Neutrophil (primary cell): Measurements from ENCODE around the gene FHAD1.

ENCODE experiments used
- H3K27ac ChIP-seq: fragments of 200-600 bp; sonication (generic); 2 replicates; pipeline ENCODE4 v1.5.1; 2016; ENCODE audit warnings: mild to moderate bottlenecking, moderate library complexity
- H3K27me3 ChIP-seq: fragments of 200-600 bp; sonication (generic); 2 replicates; pipeline ENCODE4 v1.6.0; 2016; ENCODE audit warnings: mild to moderate bottlenecking
- H3K36me3 ChIP-seq: fragments of 200-600 bp; sonication (generic); 2 replicates; pipeline ENCODE4 v1.5.1; 2017
- H3K4me1 ChIP-seq, 2 experiments: fragments of 200-600 bp in 1 of 2; sonication (generic) in 1 of 2; 1 replicate in 1 of 2; 2 replicates in 1 of 2; pipeline versions ENCODE4 v1.5.1 to v1.6.1; 2013 to 2016; ENCODE audit warnings: low read depth in 1 of 2, low read length in 1 of 2, mild to moderate bottlenecking in 1 of 2, moderate library complexity in 1 of 2; ENCODE audit not compliant: control insufficient read depth in 1 of 2, insufficient read depth in 1 of 2
- H3K4me3 ChIP-seq, 2 experiments: fragments of 200-600 bp in 1 of 2; sonication (generic) in 1 of 2; 1 replicate in 1 of 2; 2 replicates in 1 of 2; pipeline ENCODE4 v1.5.1; 2013 to 2016; ENCODE audit warnings: low read depth in 1 of 2, low read length in 1 of 2, mild to moderate bottlenecking in 1 of 2, moderate library complexity in 1 of 2
- H3K9me3 ChIP-seq: fragments of 200-600 bp; sonication (generic); 2 replicates; pipeline ENCODE4 v1.5.1; 2016
- TF ChIP-seq, protein P1 (sequence below): fragments of 200-600 bp; sonication (generic); IDR thresholded peaks from 2 replicates; pipeline ENCODE4 v1.5.1; 2016; ENCODE audit warnings: antibody characterized with exemption

FHAD1 gene

DNA sequence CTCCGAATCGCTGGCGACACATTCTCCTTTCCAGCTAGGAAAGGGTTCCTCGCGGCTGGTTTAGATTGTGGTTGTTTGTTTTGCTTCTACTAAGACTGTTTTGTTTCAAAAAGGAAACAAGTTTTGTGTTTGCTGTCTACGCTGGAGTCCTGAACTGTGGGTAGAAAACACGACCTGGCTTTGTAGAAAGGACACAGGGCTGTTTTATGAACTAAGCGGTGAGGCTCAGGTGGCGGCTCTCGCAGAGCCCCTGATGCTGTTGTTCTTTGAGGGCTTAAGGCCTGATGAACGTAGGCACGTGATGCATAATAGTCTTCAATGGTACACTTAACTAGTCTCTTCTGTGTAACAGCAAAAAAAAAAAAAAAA, 27.0 kb upstream of the FHAD1 start:
- Histone ChIP-seq H3K4me3 (no peak overlapping the region), H3K4me1 (peaks cover 11 to 19% of the 10 kb centered on the region in 2 experiments), H3K36me3 (no peaks in the 10 kb centered on the region), H3K9me3 (no peaks in the 10 kb centered on the region), H3K27me3 (no peaks in the 10 kb centered on the region), H3K27ac (no peak overlapping the region)
- TF ChIP-seq, protein P1, sequence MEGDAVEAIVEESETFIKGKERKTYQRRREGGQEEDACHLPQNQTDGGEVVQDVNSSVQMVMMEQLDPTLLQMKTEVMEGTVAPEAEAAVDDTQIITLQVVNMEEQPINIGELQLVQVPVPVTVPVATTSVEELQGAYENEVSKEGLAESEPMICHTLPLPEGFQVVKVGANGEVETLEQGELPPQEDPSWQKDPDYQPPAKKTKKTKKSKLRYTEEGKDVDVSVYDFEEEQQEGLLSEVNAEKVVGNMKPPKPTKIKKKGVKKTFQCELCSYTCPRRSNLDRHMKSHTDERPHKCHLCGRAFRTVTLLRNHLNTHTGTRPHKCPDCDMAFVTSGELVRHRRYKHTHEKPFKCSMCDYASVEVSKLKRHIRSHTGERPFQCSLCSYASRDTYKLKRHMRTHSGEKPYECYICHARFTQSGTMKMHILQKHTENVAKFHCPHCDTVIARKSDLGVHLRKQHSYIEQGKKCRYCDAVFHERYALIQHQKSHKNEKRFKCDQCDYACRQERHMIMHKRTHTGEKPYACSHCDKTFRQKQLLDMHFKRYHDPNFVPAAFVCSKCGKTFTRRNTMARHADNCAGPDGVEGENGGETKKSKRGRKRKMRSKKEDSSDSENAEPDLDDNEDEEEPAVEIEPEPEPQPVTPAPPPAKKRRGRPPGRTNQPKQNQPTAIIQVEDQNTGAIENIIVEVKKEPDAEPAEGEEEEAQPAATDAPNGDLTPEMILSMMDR: no peak

DNA sequence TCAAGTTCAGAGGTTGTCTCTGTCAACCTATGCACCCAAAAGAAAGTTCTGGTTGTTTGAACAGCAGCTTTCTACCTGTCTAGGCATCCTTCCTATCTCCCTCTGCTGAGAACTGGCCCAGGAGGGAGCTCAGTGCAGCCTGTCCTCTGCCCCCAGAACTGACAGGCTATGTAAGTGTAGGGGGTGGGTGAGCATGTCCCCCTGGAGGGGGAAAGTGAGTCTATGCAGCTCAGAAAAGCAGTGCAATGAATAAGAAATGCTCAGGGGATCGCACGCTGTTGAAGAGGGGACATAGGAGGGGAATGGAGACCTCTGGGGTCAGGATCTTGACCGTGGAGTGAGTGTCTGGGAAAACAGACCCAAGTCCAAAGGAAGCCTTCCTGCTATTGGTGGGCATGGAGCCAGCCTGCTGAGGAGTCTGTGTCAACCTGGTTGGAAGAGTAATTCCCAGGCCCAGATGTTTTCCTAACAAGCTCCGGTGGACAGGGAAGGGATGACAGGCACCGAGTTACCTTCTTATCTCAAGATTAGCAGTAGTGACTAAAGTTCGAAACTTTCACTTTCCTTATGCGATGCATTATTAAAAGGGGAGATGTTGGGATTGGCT, 26.1 kb upstream of the FHAD1 start:
- Histone ChIP-seq H3K4me3 (no peak overlapping the region), H3K27me3 (no peaks in the 10 kb centered on the region), H3K9me3 (no peaks in the 10 kb centered on the region), H3K27ac (no peak overlapping the region), H3K4me1 (peaks cover 14 to 15% of the 10 kb centered on the region in 2 experiments), H3K36me3 (no peaks in the 10 kb centered on the region)
- TF ChIP-seq, protein P1: no peak

DNA sequence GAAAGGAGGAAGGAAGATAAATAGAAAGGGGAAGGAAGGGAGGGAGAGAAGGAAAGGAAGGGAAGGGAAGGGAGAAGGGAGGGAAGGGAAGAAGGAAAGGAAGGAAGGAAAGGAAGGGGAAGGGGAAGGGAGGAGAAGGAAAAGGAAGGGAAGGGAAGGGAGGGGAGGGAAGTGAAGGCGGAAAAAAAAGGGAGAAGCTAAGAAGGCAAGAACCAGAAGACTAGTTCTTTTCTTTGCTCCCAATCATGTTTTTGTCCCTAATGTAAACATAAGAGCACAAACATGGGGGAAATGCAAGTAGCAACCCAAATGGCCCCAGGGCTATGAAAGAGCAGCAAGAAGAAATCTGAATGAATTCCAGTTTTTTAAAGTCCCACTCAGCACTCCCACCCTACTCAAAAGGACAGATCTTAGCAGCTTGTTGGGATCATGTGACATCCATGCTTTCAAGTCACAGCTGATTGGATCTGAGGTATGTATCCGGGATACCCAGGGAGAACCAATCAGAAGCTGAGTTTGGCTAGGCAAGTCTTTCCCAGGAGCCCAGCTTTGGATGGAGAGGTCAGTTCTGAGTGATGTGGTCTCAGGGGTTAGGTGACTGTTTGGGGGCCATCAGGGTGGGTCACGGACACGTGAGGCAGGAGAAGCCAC, 24.2 kb upstream of the FHAD1 start:
- Histone ChIP-seq H3K4me3 (no peak overlapping the region), H3K9me3 (no peaks in the 10 kb centered on the region), H3K27me3 (no peaks in the 10 kb centered on the region), H3K36me3 (no peaks in the 10 kb centered on the region), H3K4me1 (peaks cover 14 to 15% of the 10 kb centered on the region in 2 experiments), H3K27ac (no peak overlapping the region)
- TF ChIP-seq, protein P1: no peak

DNA sequence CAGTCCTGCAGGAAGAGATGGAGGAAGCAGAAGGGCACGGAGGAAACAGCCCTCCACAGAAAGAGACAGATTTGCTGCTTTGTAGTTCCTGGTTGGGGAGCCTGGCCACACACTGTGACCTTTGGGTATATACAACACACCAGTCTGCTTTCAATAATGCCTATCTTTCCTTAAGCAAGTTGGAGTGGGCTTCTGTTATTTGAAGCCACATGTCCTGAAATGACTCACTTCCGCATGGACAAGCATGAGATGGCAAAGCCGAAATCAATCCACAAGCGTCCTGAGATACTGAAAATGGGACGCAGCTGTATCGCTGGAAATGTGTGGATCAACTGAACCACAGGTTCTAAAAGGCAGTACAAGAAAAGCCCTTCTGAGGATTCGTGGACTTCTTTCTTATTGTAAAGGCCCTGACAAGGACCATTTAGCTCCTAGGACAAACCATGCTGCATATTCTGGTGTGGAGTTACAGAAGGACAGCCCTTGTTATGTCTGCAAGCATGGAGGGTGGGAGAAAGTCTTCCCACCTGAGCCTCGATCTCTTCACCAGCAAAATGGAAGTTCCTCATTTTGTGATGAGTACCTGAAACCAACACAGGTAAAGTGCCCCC, 22.7 kb upstream of the FHAD1 start:
- Histone ChIP-seq H3K36me3 (no peaks in the 10 kb centered on the region), H3K27me3 (no peaks in the 10 kb centered on the region), H3K4me3 (no peak overlapping the region), H3K4me1 (peaks cover 14 to 15% of the 10 kb centered on the region in 2 experiments), H3K9me3 (no peaks in the 10 kb centered on the region), H3K27ac (no peak overlapping the region)
- TF ChIP-seq, protein P1: no peak

DNA sequence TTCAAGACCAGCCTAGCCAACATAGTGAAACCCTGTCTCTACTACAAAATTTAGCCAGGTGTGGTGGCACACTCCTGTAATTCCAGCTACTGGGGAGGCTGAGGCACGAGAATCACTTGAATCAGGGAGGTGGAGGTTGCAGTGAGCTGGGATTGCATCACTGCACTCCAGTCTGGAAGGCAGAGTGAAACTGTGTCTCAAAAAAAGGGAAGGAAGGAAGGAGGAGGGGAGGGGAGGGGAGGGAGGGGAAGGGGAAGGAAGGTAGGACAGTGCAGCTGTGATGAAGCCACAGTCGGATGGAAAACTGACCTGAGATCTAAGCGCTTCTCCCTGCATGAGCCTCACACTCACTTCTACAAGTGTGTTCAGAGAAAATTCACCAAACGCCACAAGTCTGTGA, 22.0 kb upstream of the FHAD1 start:
- H3K36me3 ChIP-seq: no peaks in the 10 kb centered on the region
- TF ChIP-seq, protein P1: no peak
- no peaks in the 10 kb centered on the region for H3K27me3 ChIP-seq
- no peak overlapping the region for H3K4me3 ChIP-seq
- H3K27ac ChIP-seq: no peak overlapping the region
- H3K4me1 ChIP-seq: peaks cover 15 to 18% of the 10 kb centered on the region in 2 experiments
- no peaks in the 10 kb centered on the region for H3K9me3 ChIP-seq
